Heart right ventricle (tissue), 16 donors: ENCODE measurements around the gene EXOC5. TPM values are rescaled to one million over a fixed set of nuclear protein-coding genes. Genes with fewer than 3 reads are reported as not detected.

ENCODE experiments used
- ATAC-seq, 8 donors: fragments of 200-7000 bp; cut with Tn5 transposase; one replicate each; pipeline ENCODE4 v1.9.1; 2020; ENCODE audit warnings: mild to moderate bottlenecking in 8 of 8, moderate library complexity in 8 of 8, moderate number of reproducible peaks in 1 of 8
- DNase-seq, 2 donors: peaks; one replicate each; pipeline ENCODE4 v3.0.0-alpha.2; 2020
- H3K27ac ChIP-seq, 10 donors: fragments of 200-600 bp; sonication (generic) in 2 of 10; one replicate each; pipeline versions ENCODE4 v1.5.0 to v1.8.0; 2020 to 2022; ENCODE audit warnings: mild to moderate bottlenecking in 3 of 10
- H3K27me3 ChIP-seq, 7 donors: fragments of 200-600 bp; one replicate each; pipeline ENCODE4 v1.8.0; 2021 to 2022; ENCODE audit warnings: mild to moderate bottlenecking in 2 of 7
- H3K36me3 ChIP-seq, 9 donors: fragments of 200-600 bp; sonication (generic) in 1 of 9; one replicate each; pipeline versions ENCODE4 v1.5.0 to v1.8.0; 2020 to 2022; ENCODE audit warnings: mild to moderate bottlenecking in 2 of 9
- H3K4me1 ChIP-seq, 9 donors: fragments of 200-600 bp; sonication (generic) in 1 of 9; one replicate each; pipeline versions ENCODE4 v1.5.0 to v1.8.0; 2020 to 2022; ENCODE audit warnings: mild to moderate bottlenecking in 4 of 9
- H3K4me3 ChIP-seq, 10 donors: fragments of 200-600 bp; sonication (generic) in 2 of 10; one replicate each; pipeline versions ENCODE4 v1.5.0 to v1.8.0; 2020 to 2022; ENCODE audit warnings: mild to moderate bottlenecking in 7 of 10, moderate library complexity in 2 of 10
- H3K9me3 ChIP-seq, 11 donors: fragments of 200-600 bp in 10 of 11; sonication (generic) in 2 of 11; one replicate each; pipeline versions ENCODE4 v1.5.0 to v1.8.0; 2013 to 2022; ENCODE audit warnings: mild to moderate bottlenecking in 2 of 11, control low read depth in 1 of 11, moderate library complexity in 1 of 11
- WGBS, 2 donors: extraction: QIAGEN DNeasy Blood & Tissue Kit; methylation state at CpG; one replicate each; pipeline ENCODE4 v1.1.7; 2013; ENCODE audit warnings: inconsistent platforms in 1 of 2; 5-methylcytosine and 5-hydroxymethylcytosine counted together
- intact Hi-C, 10 donors: fragments of 100-400 bp; cut with DNase I; formaldehyde crosslinking; loops; one replicate each; pipeline versions ENCODE4 v1.11.1 to v1.14.2; 2022
- polyA plus RNA-seq, 2 donors: library from polyadenylated mRNA; stranded (reverse); fragments of 200-250 nt; gene quantifications; one replicate each; pipeline ENCODE4 v1.2.3, GENCODE V29; 2013
- total RNA-seq, 10 donors: library from RNA; stranded (reverse); fragmentation: NEBNext Ultra II Directional in 3 of 10; extraction: Animal tissue kit (Norgen Biotek cat#: 25700) in 3 of 10; gene quantifications; one replicate each; pipeline versions ENCODE4 v1.2.1 to v1.2.4, GENCODE V29; 2021 to 2023
- TF ChIP-seq, protein P1 (sequence below), 9 donors: fragments of 200-600 bp; sonication (generic) in 2 of 9; IDR thresholded peaks; one replicate each; pipeline versions ENCODE4 v1.5.0 to v1.8.0; 2021 to 2022; ENCODE audit warnings: antibody characterized with exemption in 9 of 9, mild to moderate bottlenecking in 5 of 9, moderate library complexity in 1 of 9
- donor health status: Arrhythmogenic right ventricular cardiomyopathy.
- donor health status: ischemic (EF 13 %, LVEDD 7.1; RV severe dilation, severe dysfunction).
- donor health status: healthy with polysubstance abuse.
- donor health status: DM: no; HTN: yes; CAD: no.
- donor health status: DM: no; HTN: no; CAD: no.
- donor health status: ischemic (EF 25% LVEDD 6.9; RV normal size, moderate dysfunction).
- donor health status: ischemic (EF 25% LVEDD 5.7; RV mildly dilated, moderate dysfunction).
- donor health status: healthy.
- donor health status: DM: yes; HTN: yes; CAD: no.
- donor health status: Ischemic cardiomyopathy.
- donor health status: ischemic (EF 35%, LVEDD 5.7; RV mildly dilated, moderate dysfunction).
- donor health status: nonischemic (EF 11% LVEDD 7.7; RV severe dilation, severe dysfunction).
- donor health status: DM: yes; HTN: yes; CAD: no.
- donor health status: PGD.
- donor health status: ischemic (EF 29% LVEDD 5.4; RV normal size, mild dysfunction).
- donor health status: nonischemic (EF 23%, LVEDD 6.1; RV moderate dilation, normal function).

EXOC5 gene
- total and polyA plus RNA-seq, 12 donors: 5.5 to 70.1 (median 59.8) TPM

DNA sequence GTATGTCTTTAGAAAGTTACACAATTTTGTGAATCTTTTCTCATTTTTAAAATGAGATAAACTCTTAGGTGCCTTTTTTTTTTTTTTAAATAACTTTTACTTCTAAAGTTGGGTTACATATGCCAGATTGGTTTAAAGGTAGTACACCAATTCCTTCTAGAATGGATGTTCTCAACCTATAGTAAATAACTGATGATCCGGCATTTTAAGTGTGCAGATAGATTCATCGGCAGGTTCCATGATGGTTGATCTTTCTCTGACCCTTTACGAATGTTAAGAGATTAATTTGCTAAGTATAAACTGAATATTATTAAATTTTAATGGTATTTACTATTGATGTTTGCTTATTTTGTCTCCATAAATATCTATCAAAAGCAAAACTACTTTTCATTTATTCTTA is 8.4 kb upstream of the EXOC5 start:
- Histone ChIP-seq H3K9me3 (no peaks in the 10 kb centered on the region), H3K4me3 (no peak overlapping the region), H3K27ac (no peak overlapping the region), H3K36me3 (peaks cover 0 to 85% (median 14%) of the 10 kb centered on the region in 9 donors), H3K27me3 (no peaks in the 10 kb centered on the region), H3K4me1 (peaks cover 0 to 6% (median 0%) of the 10 kb centered on the region in 9 donors)
- WGBS, 2 donors: 96 to 98% methylated on average over 3 of the region's 3 CpGs
- DNase-seq: no peak
- intact Hi-C loops: loop anchor here in 1 of 10 donors (10.0 kb wide), 1 partner anchor 108 kb away; no protein-coding TSS in a partner anchor
- ATAC-seq: no peak
- TF ChIP-seq, protein P1, sequence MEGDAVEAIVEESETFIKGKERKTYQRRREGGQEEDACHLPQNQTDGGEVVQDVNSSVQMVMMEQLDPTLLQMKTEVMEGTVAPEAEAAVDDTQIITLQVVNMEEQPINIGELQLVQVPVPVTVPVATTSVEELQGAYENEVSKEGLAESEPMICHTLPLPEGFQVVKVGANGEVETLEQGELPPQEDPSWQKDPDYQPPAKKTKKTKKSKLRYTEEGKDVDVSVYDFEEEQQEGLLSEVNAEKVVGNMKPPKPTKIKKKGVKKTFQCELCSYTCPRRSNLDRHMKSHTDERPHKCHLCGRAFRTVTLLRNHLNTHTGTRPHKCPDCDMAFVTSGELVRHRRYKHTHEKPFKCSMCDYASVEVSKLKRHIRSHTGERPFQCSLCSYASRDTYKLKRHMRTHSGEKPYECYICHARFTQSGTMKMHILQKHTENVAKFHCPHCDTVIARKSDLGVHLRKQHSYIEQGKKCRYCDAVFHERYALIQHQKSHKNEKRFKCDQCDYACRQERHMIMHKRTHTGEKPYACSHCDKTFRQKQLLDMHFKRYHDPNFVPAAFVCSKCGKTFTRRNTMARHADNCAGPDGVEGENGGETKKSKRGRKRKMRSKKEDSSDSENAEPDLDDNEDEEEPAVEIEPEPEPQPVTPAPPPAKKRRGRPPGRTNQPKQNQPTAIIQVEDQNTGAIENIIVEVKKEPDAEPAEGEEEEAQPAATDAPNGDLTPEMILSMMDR (IDR thresholded peaks at IDR 0.05): no peak

DNA sequence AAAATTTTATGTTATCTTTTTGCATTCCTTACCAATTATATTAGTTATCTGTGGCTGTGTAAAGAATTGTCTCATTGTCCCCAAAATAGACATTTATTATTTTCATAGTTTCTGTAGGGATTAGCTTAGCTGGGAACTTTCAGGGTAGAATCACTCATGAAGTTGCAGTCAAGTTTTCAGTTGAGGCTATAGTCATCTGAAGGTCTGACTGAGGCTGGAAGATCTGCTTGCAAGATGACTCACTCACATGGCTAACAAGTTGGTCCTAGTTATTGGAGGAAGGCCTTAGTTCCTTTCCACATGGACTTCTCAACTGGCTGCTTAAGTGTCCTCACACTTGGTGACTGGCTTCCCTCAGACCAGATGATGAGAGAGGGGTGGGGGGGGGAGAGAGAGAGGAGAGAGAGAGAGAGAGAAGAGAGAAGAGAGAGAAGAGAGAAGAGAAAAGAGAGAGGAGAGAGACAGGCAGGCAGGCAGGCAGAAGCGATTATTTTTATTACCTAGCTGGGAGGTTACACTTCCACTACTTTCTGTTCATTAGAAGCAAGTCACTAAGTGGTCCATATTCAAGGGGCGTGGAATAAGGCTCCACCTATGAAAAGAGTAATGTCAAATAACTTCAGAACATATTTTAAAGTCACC is 6.4 kb upstream of the EXOC5 start:
- no peak for ATAC-seq
- Histone ChIP-seq H3K4me3 (no peak overlapping the region), H3K36me3 (peaks cover 0 to 65% (median 7%) of the 10 kb centered on the region in 9 donors), H3K4me1 (peaks cover 0 to 26% (median 17%) of the 10 kb centered on the region in 9 donors), H3K9me3 (no peaks in the 10 kb centered on the region), H3K27ac (no peak overlapping the region), H3K27me3 (no peaks in the 10 kb centered on the region)
- TF ChIP-seq, protein P1 (IDR thresholded peaks at IDR 0.05): no peak
- no peak for DNase-seq
- 92 to 95% methylated on average over 2 of the region's 2 CpGs for WGBS, 2 donors
- intact Hi-C loops: loop anchor here in 1 of 10 donors (10.0 kb wide), 1 partner anchor 110 kb away; no protein-coding TSS in a partner anchor

GRCh38 chr14:57274551-57274950 is 5.8 kb upstream of the EXOC5 start:
- Histone ChIP-seq H3K4me3 (no peak overlapping the region), H3K9me3 (no peaks in the 10 kb centered on the region), H3K27me3 (no peaks in the 10 kb centered on the region), H3K4me1 (peaks cover 0 to 31% (median 21%) of the 10 kb centered on the region in 9 donors), H3K27ac (no peak overlapping the region), H3K36me3 (peaks cover 0 to 62% (median 7%) of the 10 kb centered on the region in 9 donors)
- no peak for ATAC-seq
- TF ChIP-seq, protein P1 (IDR thresholded peaks at IDR 0.05): no peak
- DNase-seq: no peak
- 90 to 94% methylated on average over 2 of the region's 2 CpGs for WGBS, 2 donors
- intact Hi-C loops: loop anchor here in 1 of 10 donors (10.0 kb wide), 1 partner anchor 110 kb away; no protein-coding TSS in a partner anchor

GRCh38 chr14:57273236-57273635 is 4.5 kb upstream of the EXOC5 start:
- no peaks in the 10 kb centered on the region for H3K9me3 ChIP-seq
- TF ChIP-seq, protein P1 (IDR thresholded peaks at IDR 0.05): no peak
- H3K27ac ChIP-seq: no peak overlapping the region
- intact Hi-C loops: loop anchor here in 1 of 10 donors (10.0 kb wide), 1 partner anchor 112 kb away; no protein-coding TSS in a partner anchor
- peaks cover 0 to 33% (median 21%) of the 10 kb centered on the region in 9 donors for H3K4me1 ChIP-seq
- no peaks in the 10 kb centered on the region for H3K27me3 ChIP-seq
- no peak for ATAC-seq
- 91 to 98% methylated on average over 1 of the region's 1 CpG for WGBS, 2 donors
- no peak overlapping the region for H3K4me3 ChIP-seq
- H3K36me3 ChIP-seq: peaks cover 0 to 50% (median 7%) of the 10 kb centered on the region in 9 donors
- DNase-seq: no peak
